ENCODE data around the gene PACSIN1. TPM values are rescaled to one million over a fixed set of nuclear protein-coding genes. Genes with fewer than 3 reads are reported as not detected.

Gene PACSIN1
- total RNA-seq, 6 experiments from 2014 or later, result 0.05 to 0.37 (median 0.22) TPM; not detected in 1

DNA sequence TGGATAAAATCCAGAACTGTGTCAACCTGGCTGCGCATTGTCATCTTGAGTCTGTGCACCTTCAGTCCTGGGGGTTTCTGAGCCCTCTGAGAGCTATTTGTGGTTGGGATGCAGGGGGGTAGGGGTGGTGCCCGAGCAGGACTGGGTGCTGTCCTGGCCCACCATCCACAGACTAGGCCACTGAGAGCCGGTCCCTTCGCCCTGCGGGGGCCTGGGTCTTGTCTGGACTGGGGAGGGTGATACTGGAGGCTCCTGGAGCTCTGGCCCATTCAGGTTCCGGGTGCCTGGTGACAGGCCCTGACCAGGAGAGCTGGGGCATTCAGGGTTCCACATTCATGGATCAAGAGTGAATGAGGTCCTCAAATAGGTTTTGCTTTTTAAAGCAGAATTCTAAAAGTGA, 69.3 kb downstream of the PACSIN1 start:
- no peaks in the 10 kb centered on the region for H3K9me3 ChIP-seq
- H3K4me1 ChIP-seq, result peaks cover 0 to 2% (median 0%) of the 10 kb centered on the region in 4 donors
- H3K36me3 ChIP-seq, result no peaks in the 10 kb centered on the region
- no peak for TF ChIP-seq POLR2A (IDR thresholded peaks at IDR 0.05)
- TF ChIP-seq, protein P1, sequence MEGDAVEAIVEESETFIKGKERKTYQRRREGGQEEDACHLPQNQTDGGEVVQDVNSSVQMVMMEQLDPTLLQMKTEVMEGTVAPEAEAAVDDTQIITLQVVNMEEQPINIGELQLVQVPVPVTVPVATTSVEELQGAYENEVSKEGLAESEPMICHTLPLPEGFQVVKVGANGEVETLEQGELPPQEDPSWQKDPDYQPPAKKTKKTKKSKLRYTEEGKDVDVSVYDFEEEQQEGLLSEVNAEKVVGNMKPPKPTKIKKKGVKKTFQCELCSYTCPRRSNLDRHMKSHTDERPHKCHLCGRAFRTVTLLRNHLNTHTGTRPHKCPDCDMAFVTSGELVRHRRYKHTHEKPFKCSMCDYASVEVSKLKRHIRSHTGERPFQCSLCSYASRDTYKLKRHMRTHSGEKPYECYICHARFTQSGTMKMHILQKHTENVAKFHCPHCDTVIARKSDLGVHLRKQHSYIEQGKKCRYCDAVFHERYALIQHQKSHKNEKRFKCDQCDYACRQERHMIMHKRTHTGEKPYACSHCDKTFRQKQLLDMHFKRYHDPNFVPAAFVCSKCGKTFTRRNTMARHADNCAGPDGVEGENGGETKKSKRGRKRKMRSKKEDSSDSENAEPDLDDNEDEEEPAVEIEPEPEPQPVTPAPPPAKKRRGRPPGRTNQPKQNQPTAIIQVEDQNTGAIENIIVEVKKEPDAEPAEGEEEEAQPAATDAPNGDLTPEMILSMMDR (IDR thresholded peaks at IDR 0.05), result no peak
- H3K27ac ChIP-seq, result no peak overlapping the region
- intact Hi-C loops (cut with DNase I), result no loop called here
- WGBS (ENCODE audit: insufficient coverage, low coverage, low lambda C conversion rate, missing lambda C conversion rate), result 88% methylated on average over 1 of the region's 6 CpGs
- H3K4me3 ChIP-seq, result no peak overlapping the region
- ATAC-seq (no peak), DNase-seq (no peak)
- H3K27me3 ChIP-seq, result no peaks in the 10 kb centered on the region

DNA sequence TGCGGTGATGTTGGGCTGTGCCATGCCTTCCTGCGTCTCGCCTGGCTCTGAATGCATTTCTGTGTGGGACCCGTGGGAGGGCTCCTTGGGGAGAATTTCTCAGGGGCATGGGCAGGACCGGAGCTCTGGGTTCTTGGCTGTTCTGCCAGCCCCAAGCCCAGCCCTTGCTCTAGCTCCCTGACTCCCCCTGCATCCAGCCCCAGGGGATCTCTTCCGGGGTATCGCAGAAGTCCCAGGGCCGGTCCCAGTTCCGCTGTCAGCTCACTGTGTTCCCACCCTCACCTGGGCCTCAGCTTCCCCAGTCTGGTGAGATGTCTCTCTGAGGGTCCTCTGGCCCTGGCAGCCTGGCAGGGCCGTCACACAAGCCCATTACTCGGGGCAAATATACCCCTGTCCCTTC, 69.8 kb downstream of the PACSIN1 start:
- no peak for DNase-seq
- Histone ChIP-seq H3K27me3 (no peaks in the 10 kb centered on the region), H3K9me3 (no peaks in the 10 kb centered on the region), H3K4me3 (no peak overlapping the region), H3K36me3 (no peaks in the 10 kb centered on the region), H3K27ac (no peak overlapping the region), H3K4me1 (no peaks in the 10 kb centered on the region)
- WGBS (ENCODE audit: insufficient coverage, low coverage, low lambda C conversion rate, missing lambda C conversion rate), result 92% methylated on average over 4 of the region's 11 CpGs
- TF ChIP-seq, protein P1 (IDR thresholded peaks at IDR 0.05), result no peak
- no peak for TF ChIP-seq POLR2A (IDR thresholded peaks at IDR 0.05)
- intact Hi-C loops (cut with DNase I), result no loop called here
- ATAC-seq, result no peak

DNA sequence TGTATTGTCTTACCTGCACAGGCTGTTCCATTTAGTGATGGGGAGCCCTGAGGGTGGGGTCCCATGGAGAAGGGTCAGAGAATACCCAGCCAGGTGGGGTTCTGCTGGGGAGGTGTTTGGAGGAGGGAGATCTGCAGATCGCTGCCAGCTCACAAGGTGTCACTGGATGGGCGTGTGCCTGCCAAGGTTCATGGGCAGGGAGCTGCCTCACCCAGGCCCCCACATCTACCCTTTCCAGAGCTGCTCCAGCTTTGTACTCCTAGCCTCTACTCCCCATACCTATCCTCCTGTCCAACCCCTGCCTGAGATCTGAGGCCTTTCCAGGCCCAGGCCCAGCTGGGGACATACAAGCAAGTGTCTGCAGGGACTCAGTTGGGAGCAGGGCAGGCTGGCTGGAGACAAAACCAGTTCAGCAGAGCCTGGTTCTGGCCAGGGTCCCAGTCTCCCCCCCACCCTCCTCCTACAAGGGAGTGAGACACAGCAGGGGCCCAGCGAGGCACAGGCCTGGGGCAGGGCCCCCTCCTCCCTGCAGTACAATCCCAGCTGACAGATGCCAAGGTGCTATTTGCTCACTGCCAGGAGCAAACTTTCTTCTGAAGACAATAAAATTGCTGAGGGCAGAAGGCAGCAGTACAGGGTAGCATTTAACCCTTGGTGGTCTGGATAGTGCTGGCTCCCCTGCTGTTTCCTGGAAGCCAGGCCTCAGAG, 70.5 kb downstream of the PACSIN1 start:
- Histone ChIP-seq H3K4me3 (no peak overlapping the region), H3K4me1 (no peaks in the 10 kb centered on the region), H3K36me3 (no peaks in the 10 kb centered on the region), H3K9me3 (no peaks in the 10 kb centered on the region), H3K27me3 (no peaks in the 10 kb centered on the region), H3K27ac (no peak overlapping the region)
- ATAC-seq, result no peak
- intact Hi-C loops (cut with DNase I), result no loop called here
- no CpG with 5 or more reads among the region's 3 CpGs for WGBS (ENCODE audit: insufficient coverage, low coverage, low lambda C conversion rate, missing lambda C conversion rate)
- TF ChIP-seq POLR2A (IDR thresholded peaks at IDR 0.05), result no peak
- TF ChIP-seq, protein P1 (IDR thresholded peaks at IDR 0.05), result no peak
- DNase-seq, result no peak

DNA sequence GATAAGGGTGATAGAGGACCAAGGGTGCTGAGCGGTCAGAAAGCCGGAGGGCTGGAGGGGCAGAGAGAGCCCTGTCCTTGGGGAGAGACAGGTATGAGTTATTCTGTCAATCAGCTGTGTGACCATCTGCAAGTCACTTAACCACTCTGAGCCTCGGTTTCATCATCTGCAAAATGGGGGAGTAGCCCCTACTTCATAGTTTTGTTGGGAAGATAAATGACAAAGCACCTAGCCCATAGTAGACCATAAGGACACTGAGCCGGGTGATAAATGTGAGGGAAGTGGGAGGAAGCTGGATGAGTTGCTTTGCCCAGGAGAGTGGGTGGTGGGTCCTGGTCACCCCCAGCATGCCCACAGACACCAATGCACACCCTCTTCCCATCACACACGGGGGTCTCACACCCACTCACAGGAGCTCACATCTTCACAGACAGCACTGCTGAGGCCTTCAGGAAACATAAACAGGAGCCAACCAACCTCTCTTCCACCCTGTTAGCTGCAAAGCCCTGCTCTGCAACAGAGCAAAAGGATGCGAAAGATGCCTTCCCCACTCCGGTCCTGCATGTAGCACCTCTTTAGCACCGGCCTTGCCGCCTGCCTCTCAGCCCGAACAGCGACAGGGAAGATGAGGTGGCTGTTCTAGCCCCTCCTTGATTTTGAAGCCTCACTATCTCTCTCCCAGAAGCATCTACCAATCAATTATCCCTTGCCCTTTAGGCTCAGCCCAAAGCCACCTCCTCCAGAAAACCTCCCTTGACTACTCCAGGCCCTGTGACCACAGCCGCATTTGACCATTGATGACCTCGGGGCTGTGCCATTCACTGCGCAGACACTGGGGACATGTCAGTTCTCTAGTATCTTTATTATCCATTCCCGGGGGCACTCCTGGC, 71.3 kb downstream of the PACSIN1 start:
- 80% methylated on average over 12 of the region's 15 CpGs for WGBS (ENCODE audit: insufficient coverage, low coverage, low lambda C conversion rate, missing lambda C conversion rate)
- H3K9me3 ChIP-seq, result no peaks in the 10 kb centered on the region
- DNase-seq, result no peak
- no peaks in the 10 kb centered on the region for H3K36me3 ChIP-seq
- ATAC-seq, result no peak
- H3K4me1 ChIP-seq, result no peaks in the 10 kb centered on the region
- H3K4me3 ChIP-seq, result no peak overlapping the region
- no peak overlapping the region for H3K27ac ChIP-seq
- intact Hi-C loops (cut with DNase I), result no loop called here
- TF ChIP-seq, protein P1 (IDR thresholded peaks at IDR 0.05), result no peak
- TF ChIP-seq POLR2A (IDR thresholded peaks at IDR 0.05), result no peak
- H3K27me3 ChIP-seq, result no peaks in the 10 kb centered on the region
